AG04450 (cell line): Measurements from ENCODE around the gene FCGR3A. TPM values are rescaled to one million over a fixed set of nuclear protein-coding genes. Genes with fewer than 3 reads are reported as not detected.
"Not testable (repeated sequence)": the region's sequence is repeated elsewhere in the genome, so short reads cannot be mapped to it uniquely, and the experiment has no call there.

ENCODE experiments used
- CTCF ChIA-PET: fragments of 300-600, 350-600 bp; formaldehyde crosslinking; extraction: SDS; loops from one replicate; lab custom pipeline; 2022; ENCODE audit warnings: antibody characterized with exemption, inconsistent platforms; lab: Charles Lee
- POLR2A ChIA-PET: fragments of 350-600 bp; formaldehyde crosslinking; extraction: SDS; loops from one replicate; lab custom pipeline; 2021; ENCODE audit warnings: antibody characterized with exemption, inconsistent platforms; lab: Yijun Ruan, JAX
- DNase-seq: peaks from one replicate; pipeline ENCODE4 v3.0.0-alpha.2; 2011; ENCODE audit warnings: low read depth, low spot score
- H3K27ac ChIP-seq: one replicate; pipeline ENCODE4 v1.5.1; 2012; ENCODE audit warnings: low read depth, low read length, control low read depth
- H3K27me3 ChIP-seq: one replicate; pipeline ENCODE4 v1.6.0; 2012; ENCODE audit warnings: low read length; ENCODE audit not compliant: control insufficient read depth, insufficient read depth
- H3K4me3 ChIP-seq: 2 replicates; pipeline ENCODE4 v1.5.1; 2011; ENCODE audit warnings: mild to moderate bottlenecking, low read depth, low read length, control low read depth
- H3K9me3 ChIP-seq: 2 replicates; pipeline ENCODE4 v1.5.1; 2012; ENCODE audit warnings: low read length; ENCODE audit not compliant: control insufficient read depth, insufficient read depth
- polyA plus RNA-seq: library from polyadenylated mRNA; depleted of rRNA; stranded (reverse); fragments of >200 nt; gene quantifications from 2 replicates; pipeline ENCODE4 v1.2.3, GENCODE V29; 2011

Gene FCGR3A
- polyA plus RNA-seq, 1 experiment = not detected

- POLR2A ChIA-PET, H3K9me3 ChIP-seq, CTCF ChIA-PET, H3K27me3 ChIP-seq, H3K27ac ChIP-seq, H3K4me3 ChIP-seq, DNase-seq: not testable (repeated sequence)
Measured at GRCh38 chr1:161580879-161581537, 31.4 kb upstream of the FCGR3A start.

GRCh38 chr1:161579856-161580507, 30.4 kb upstream of the FCGR3A start:
- CTCF ChIA-PET = not testable (repeated sequence)

GRCh38 chr1:161576676-161577075, 27.1 kb upstream of the FCGR3A start:
- DNase-seq, H3K27ac ChIP-seq, CTCF ChIA-PET, H3K9me3 ChIP-seq, H3K4me3 ChIP-seq, POLR2A ChIA-PET, H3K27me3 ChIP-seq: not testable (repeated sequence)

More at GRCh38 chr1:161579856-161580507, 30.4 kb upstream of the FCGR3A start:
- H3K9me3 ChIP-seq, H3K27me3 ChIP-seq, H3K4me3 ChIP-seq, POLR2A ChIA-PET, H3K27ac ChIP-seq, DNase-seq: not testable (repeated sequence)

GRCh38 chr1:161571703-161572102, 22.1 kb upstream of the FCGR3A start:
- CTCF ChIA-PET = not testable (repeated sequence)

GRCh38 chr1:161566602-161566960, 17.0 kb upstream of the FCGR3A start:
- POLR2A ChIA-PET, H3K27me3 ChIP-seq, DNase-seq, H3K4me3 ChIP-seq, H3K27ac ChIP-seq, H3K9me3 ChIP-seq: not testable (repeated sequence)
- CTCF ChIA-PET = interaction anchor here (0.7 to 1.5 kb wide), 2 partner anchors 172 to 175 kb away, joined by 3 to 8 read pairs; no protein-coding TSS in a partner anchor

More at GRCh38 chr1:161571703-161572102, 22.1 kb upstream of the FCGR3A start:
- H3K4me3 ChIP-seq, H3K27me3 ChIP-seq, POLR2A ChIA-PET, DNase-seq, H3K9me3 ChIP-seq, H3K27ac ChIP-seq: not testable (repeated sequence)

- CTCF ChIA-PET, DNase-seq, POLR2A ChIA-PET, H3K9me3 ChIP-seq, H3K4me3 ChIP-seq, H3K27ac ChIP-seq, H3K27me3 ChIP-seq: not testable (repeated sequence)
Measured at GRCh38 chr1:161563522-161563921, 13.9 kb upstream of the FCGR3A start.

GRCh38 chr1:161562441-161562840, 12.8 kb upstream of the FCGR3A start:
- H3K4me3 ChIP-seq, POLR2A ChIA-PET, CTCF ChIA-PET, H3K9me3 ChIP-seq, H3K27ac ChIP-seq, DNase-seq, H3K27me3 ChIP-seq: not testable (repeated sequence)

- POLR2A ChIA-PET, H3K27ac ChIP-seq, CTCF ChIA-PET, H3K27me3 ChIP-seq, DNase-seq, H3K4me3 ChIP-seq, H3K9me3 ChIP-seq: not testable (repeated sequence)
Measured at GRCh38 chr1:161560960-161561715, 11.5 kb upstream of the FCGR3A start.

GRCh38 chr1:161557506-161558450, 8.2 kb upstream of the FCGR3A start:
- POLR2A ChIA-PET, DNase-seq, CTCF ChIA-PET, H3K27me3 ChIP-seq, H3K27ac ChIP-seq, H3K4me3 ChIP-seq, H3K9me3 ChIP-seq: not testable (repeated sequence)

GRCh38 chr1:161556990-161557389, 7.4 kb upstream of the FCGR3A start:
- H3K27me3 ChIP-seq, H3K9me3 ChIP-seq, H3K27ac ChIP-seq, CTCF ChIA-PET, H3K4me3 ChIP-seq, POLR2A ChIA-PET, DNase-seq: not testable (repeated sequence)

- POLR2A ChIA-PET, H3K27me3 ChIP-seq, DNase-seq, CTCF ChIA-PET, H3K27ac ChIP-seq, H3K9me3 ChIP-seq, H3K4me3 ChIP-seq: not testable (repeated sequence)
Measured at GRCh38 chr1:161556143-161556542, 6.5 kb upstream of the FCGR3A start.
